Stimulated activated CD4-positive, alpha-beta T cell treated with anti-CD3 and anti-CD28 coated beads, Interleukin-4, amount 100 ng/mL, for 1 hour (primary cell): ENCODE measurements around the gene NUP153.

Source experiments
- DNase-seq: peaks from one replicate; pipeline ENCODE4 v3.0.0-alpha.2; 2020

The NUP153 gene

DNA sequence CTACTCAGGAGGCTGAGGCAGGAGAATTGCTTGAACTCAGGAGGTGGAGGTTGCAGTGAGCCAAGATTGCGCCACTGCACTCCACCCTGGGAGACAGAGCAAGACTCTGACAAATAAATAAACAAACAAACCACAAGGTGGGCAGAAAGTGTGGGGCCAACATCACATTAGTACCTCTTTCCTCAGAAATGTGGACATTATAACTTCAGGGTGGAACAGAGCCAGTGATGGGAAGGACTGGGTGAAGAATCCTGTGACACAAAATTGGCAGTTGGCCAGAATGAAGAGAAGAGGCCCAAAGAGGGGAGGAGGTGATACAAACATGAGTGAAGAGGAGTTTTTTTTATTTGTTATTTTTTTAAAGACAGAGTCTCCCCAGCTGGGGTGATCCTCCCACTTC lies 50.6 kb downstream of the NUP153 start:
- DNase-seq, result no peak

DNA sequence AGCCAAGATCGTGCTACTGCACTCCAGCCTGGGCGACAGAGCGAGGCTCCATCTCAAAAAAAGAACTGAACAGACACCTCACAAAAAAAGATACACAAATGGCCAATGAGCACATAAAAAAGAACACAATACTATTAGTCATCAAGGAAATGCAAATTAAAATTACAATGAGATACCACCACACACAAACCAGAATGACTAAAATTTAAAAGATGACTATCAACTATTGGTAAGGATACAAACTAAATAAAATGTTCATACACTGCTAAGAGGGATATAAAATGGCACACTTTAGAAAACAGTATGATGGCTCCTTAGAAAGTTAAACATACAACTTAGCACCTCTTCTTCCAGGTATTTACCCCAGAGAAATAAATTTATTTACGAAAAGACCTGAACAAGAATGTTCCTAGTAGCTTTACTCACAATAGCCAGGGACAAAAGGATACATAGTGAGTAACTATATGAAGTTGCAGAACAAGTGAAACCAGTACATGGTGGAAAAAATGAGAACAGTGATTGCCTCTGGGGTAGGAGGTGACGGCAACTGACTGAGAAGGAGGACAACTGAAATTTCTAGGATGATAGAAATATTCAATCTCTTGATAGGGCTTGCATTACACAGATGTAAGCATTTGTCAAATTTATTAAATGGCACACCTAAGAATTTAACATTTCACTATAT lies 53.4 kb downstream of the NUP153 start:
- DNase-seq, result no peak

DNA sequence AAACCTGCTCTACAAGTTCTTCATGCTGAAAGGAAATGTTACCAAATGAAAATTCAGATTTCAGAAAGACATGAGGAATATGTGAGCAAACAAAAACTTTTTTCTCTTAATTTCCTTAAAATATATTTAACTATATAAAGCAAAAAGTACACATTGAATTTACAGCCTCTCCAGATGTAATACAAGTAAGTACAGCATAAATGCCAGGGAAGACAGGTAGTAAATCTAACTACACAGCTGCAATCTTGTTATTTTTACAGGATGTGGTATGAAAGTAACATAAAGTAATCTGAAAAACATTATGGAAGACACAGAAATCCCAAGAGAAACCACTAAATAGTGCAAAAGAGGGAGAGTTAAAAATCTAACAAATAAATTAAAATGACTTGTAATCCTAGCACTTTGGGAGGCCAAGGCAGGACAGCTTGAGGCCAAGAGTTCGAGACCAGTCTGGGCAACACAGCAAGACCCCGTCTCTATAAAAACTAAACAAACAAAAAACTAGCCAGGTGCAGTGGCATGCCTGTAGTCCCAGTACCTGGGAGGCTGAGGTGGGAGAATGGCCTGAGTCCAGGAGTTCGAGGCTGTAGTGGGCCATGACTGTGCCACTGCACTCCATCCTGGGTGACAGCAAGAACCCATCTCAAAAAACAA lies 55.9 kb downstream of the NUP153 start:
- no peak for DNase-seq

DNA sequence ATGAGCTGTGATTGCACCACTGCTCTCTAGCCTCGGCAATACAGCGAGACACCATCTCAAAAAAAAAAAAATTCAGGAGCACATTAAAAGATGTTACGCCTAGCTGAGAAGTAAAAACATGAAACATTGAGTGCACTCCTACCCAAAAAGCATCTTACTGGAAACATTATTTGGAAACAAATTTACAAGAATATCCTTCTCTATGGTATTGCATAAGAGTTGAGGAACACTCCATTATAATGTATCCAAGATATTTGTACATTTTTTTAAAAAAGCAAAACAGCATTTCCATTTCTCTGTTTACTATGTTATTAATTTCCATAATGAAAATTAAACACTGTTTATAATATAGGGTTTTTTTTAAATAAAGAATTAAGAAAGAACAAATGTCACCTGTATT lies 58.0 kb downstream of the NUP153 start:
- no peak for DNase-seq

DNA sequence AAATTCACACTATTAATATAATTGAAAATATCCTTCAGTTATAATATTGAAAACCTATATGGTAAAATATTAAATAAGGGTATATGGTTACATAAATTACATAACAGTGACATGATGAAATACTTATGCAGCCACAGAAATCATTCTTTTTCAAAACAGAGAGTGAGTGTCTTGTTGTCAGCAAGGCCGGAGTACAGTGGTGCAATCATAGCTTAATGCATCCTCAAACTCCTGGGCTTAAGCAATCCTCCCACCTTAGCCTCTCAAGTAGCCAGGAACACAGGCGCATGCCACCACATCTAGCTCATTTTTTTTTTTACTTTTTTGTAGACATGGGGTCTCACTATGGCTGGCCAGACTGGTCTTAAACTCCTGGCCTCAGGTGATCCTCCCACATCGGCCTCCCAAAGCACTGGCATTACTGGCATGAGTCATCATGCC lies 66.2 kb downstream of the NUP153 start:
- DNase-seq, result no peak

DNA sequence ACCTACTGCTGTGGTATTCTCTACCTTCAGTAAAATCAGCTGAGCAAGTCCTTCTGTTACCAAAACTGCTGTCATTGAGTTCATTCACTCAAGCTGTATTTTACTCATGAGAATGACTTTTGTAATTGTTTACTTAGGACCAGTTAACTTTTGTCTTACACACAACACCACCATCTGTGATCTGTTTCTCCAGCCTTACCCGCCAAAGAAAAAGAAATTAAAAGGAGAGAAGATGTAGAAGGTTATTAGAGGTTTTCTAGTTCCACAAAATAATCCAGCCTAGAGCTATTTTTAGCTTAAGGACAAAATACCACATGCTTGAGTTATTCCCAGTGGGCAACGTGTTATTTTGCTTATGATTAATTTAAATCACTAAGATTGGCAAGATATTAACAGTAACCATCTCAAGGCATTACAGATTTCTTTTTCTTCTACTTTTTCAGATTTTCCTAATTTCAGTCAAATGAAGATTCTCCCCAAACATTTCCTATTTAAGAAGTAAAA lies 68.5 kb downstream of the NUP153 start:
- DNase-seq, result no peak

DNA sequence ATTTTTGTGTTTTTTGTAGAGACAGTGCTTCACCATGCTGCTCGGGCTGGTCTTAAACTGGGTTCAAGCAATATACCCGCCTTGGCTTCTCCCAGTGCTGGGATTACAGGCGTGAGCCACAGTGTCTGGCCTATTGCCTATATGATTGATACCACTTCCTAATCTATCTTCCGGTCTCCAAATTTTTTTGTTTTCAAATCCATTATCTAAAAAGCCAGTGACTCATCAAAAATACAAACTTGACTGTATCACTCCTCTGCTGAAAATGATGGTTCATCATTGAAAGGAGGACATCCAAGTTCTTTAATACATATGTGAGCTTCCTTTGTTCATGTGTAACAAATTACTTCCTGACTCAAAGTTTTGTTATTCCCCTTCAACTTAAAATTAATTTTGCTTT lies 71.2 kb downstream of the NUP153 start:
- no peak for DNase-seq

DNA sequence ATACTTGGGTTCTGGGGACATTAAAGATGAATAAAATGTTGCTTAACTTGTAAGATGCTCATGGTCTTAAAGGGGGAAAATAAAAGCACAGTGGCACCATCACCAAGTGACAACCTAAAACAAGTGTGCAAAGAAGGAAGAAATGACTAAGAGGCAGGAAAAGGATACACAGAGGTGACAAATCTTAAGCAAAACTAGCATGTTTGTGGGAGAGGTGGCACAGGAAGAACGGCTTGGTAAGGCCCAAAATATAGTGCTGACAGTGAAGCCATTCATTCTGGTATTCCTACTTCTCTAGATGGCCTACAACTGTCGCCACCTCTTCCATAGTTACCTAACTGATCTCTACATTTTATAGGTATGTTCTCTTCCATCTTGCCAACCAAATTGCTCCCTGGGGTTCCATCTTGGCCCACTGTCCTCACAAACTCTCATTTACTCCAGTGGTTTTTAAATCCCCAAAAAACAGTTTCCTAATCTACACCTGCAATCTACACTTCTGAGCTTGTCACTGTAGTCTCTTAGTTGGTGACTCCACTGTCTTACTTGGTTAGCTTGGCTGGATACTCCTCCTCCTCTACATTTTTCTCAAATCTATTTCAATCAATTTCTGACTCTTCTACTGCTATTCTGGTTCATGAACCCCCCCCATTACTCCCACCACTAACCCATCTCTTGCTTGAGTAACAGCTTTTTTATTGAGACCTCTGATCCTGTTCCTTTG lies 73.1 kb downstream of the NUP153 start:
- DNase-seq, result no peak

DNA sequence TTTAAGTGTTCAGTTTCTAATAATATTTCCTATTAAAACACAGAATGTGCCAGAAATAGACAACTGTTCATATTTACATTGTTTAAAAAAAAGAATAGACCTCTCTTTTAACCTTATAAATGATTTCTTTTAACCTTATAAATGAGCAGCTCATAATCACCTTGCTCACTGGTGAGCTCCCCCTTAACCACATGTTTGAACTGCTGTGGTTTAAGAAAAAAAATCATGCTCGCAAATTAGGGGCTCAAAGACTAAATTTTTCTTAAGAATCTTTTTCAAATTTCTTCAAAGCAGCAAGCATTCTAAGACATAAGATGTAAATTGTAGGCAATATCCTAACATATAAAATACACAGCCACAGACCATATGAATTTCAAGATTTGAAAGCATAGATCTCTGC lies 73.8 kb downstream of the NUP153 start:
- DNase-seq, result no peak

DNA sequence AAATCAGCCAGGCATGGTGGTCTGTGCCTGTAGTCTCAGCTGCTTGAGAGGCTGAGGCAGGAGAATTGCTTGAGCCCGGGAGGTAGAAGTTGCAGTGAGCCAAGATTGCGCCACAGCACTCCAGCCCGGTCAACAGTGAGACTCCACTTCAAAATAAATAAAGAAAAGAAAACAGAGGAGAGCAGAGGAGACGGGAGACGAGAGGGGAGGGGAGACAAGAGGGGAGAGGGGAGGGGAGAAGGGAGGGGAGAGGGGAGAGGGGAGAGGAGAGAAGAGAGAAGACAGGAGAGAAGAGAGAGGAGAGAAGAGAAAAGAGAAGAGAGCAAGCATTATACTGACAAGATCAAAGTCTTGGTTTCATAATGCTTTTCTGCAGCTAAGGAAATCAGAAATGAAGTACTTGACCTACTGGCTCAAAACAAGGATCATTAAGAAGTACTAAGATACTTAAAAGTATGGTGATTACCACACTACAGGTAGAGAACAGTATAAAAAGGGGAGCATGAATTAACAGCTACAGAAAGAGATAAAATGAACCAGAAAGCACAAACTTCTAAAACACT lies 76.1 kb downstream of the NUP153 start:
- DNase-seq, result no peak

DNA sequence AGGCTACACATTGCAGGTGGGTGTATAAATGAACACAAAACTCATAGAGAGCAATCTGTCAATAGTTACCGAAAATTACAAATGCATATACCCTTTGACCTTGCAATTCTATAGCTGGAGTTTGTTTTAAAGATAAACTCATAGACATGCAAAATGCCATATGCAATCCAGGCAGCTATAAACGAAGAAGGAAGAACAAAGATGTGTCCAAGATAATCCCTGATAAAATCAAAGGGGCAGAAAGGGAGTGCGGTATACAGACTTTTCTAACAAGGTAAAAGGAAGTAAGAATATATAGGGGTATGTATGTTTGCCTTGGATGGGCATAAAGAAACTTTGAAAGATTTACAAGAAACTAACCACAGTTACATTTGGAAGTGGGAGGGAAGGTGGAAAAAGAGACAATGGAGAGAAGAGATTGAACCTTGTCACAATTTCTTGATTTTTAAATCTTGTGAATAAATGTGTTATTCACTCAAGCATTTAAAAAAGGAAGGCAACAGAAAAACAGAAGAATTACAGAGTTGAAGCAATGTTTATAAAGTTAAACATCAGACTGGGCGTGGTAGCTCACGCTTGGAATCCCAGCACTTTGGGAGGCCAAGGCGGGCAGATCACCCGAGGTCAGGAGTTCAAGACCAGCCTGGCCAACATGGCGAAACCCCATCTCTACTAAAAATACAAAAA lies 76.8 kb downstream of the NUP153 start:
- DNase-seq, result no peak

DNA sequence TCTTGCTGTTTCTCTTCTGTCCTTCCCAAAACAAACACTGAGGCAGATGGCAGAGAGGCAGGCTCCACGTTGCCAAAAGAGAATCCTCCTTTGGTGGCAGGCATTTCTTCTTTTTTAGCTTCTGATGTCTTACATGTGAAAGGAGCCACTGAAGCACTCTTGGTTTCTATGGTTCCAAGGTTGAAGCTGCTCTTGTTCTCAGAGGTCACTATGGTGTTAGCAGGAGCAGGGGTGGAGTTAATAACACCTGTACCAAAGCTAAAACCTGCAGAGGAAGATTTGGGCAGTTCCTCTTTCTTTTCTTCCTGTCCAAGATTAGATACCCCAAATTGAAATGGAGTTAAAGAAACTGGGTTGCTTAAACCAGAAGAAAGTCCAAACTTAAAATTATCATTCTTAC lies 77.9 kb downstream of the NUP153 start:
- DNase-seq, result no peak

DNA sequence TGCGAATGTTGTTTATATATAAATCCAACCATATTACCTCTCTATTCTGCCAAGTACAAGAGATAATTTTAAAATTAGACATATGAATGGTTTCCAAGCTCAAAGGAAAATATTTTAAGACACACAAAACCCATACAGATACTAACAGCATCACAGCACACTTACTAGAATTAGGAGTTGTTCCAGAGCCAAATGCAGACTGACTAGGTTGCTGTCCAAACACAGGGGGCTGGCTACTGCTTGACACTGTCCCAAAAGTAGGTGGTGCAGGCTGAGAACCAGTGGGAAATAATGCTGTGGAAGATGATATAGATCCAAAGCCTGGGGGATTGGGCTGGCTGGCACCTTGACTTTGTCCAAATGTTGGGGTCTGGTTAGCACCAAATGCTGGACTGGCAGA lies 82.3 kb downstream of the NUP153 start:
- no peak for DNase-seq

DNA sequence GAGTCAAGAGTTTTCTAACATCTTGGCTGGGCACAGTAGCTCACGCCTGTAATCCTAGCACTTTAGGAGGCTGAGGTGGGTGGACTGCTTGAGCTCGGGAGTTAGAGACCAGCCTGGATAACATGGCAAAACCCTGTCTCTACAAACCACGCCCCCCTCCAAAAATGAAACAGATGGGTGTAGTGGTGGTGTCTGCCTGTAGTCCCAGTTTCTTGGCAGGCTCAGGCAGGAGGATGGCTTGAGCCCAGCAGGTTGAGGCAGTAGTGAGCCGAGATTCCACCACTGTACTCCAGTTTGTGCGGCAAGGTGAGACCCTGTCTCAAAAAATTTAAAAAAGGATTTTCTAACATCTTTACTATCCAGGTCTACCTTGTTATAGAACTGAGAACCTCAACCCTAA lies 84.6 kb downstream of the NUP153 start:
- no peak for DNase-seq

DNA sequence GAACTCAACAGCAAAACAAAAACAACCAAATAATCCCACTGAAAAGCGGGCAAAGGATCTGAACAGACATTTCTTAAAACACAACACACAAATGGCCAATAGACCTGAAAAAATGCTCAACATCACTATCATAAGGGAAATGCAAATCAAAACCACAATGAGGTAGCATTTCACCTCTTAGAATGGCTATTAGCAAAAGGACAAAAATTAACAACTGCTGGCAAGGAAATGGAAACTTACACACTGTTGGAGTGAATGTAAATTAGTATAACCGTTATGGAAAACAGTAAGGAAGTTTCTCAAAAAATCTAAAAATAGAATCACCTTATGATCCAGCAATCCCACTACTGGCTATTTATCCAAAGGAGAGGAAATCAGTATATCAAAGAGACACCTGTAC lies 85.7 kb downstream of the NUP153 start:
- DNase-seq, result no peak

DNA sequence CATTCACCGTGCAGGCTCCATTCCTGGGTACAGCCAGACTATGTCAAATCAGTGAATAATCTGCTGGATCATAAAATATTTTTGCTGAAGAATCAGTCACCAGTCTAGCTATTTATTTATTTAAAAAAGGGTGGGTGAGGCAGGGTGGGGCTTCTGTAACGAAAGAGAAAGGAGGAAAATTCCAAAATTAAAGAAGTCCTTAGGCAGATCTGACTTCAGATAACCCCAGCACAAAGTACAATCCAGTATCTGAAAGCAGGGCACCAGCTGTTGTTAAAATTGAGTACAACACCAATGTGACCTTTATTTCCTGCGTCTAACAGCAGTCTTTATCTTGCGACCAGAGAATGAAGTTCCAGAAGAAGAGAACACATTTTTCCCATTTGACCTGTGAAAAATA lies 90.9 kb downstream of the NUP153 start:
- DNase-seq, result no peak

DNA sequence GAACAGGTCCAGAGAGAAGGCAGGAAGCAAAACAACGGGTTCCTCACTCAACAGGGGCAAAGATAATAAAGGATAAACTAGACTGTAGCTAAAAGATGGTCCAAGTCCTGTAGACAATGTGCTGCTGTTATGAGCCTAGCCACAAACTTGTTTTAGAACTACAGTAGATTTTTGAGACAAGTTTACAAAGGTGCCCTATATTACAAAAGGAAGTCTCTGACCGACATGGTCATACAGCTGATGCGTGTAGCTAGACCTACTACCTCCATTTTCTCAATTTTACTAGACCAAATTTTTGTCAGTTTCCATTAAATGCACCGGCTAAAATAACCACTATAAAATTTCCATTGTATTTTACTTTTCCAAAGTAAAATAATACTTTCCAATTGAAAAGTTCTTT lies 94.7 kb downstream of the NUP153 start:
- DNase-seq, result no peak

DNA sequence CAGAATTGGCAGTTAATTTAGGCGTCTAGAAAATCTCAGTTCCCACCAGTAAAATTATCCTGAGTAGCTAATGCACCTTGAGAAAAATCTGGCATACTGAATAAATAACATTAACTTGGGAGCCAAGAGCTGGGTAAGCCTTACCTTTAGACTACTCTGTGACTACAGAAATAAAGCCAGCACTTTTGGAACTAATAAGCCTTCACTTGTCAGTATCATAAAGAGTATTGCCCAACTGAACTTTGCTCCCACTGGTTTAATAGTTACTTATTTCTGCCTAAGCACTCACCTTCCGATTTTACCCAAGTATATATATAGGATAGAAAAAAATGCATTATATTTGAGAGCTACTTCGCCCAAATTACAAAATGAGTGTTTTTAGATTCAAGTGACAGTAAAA lies 95.9 kb downstream of the NUP153 start:
- no peak for DNase-seq

DNA sequence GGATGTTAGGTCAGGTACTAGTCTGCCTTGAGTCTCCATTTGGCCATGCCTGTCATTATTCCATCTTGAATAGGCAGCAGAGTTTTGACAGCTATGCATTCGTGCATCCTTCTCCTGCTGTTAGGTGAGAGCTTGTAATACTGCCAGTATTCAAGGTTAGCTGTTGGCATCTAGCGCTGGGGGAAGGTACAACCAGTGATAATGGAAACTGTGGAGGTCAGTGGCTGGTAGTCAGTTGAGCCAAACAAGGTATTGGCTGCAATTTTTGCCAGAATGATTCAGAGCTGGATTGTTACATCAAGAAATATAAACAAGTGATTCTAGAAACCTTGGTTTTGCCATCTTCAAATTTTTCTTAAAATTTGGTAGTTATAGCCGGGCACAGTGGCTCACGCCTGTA lies 100.1 kb downstream of the NUP153 start:
- DNase-seq, result no peak

DNA sequence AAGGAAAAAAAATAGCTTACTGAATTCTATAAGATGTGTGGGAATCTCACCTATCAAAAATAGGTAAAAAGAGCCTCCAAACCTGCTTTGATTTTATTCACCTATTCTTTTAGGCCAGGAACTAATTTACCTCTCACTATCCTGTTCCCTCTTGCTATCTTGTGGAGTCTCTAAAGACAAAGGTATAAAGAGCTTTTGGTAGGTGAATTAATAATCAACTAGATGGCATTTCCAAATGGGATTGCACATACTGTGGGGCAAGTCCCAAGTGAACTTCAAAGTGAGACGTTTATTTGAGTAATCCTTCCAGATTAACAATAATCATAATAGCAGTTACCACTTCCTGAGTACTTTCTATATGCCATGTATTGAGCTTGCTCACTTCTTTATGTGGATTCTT lies 103.8 kb downstream of the NUP153 start:
- DNase-seq, result no peak

DNA sequence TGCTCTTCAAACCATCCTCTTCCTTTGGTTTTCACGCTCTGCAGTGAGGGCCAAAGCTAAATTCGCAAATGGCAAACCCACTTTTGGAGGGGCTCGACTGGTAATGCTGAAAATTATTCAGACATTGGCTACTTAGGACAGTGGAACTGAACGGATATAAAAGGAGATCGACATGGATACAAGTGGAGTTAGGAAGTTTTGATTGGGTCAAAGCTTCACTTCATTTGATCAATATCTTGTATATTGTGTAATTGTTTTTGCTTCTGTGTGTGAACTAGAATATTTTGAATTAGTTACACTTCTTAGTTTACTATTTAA lies 105.4 kb downstream of the NUP153 start:
- DNase-seq, result no peak

DNA sequence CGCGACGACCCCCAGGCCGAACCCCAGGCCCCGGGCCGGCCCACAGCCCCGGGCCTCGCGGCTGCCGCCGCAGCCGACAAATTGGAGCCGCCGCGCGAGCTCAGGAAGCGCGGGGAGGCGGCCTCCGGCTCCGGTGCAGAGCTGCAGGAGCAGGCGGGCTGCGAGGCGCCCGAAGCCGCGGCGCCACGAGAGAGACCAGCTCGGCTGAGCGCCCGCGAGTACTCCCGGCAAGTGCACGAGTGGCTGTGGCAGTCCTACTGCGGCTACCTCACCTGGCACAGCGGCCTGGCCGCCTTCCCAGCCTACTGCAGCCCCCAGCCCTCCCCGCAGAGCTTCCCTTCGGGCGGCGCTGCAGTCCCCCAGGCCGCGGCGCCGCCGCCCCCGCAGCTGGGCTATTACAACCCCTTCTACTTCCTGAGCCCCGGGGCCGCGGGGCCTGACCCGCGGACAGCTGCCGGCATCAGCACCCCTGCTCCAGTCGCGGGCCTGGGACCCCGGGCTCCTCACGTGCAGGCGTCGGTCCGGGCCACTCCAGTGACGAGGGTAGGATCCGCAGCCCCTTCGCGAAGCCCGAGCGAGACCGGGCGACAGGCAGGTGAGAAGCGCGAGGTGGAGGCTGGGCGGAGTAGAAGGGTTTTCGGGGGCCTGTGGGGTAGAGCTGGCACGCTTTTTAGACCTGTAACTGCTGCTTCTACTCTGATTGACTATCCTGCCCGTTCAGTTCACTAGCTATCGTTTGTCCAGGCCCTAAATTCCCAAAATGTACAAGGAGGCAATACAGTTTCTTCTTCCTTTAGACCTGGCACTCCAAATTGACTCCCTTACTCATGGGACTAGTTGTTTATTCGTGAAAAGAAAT lies 106.0 kb downstream of the NUP153 start:
- DNase-seq, result peak; percentile 49
